HG02588 (cell line): ENCODE data around the gene UNC5A.

ENCODE experiments used
- ATAC-seq: cut with Tn5 transposase; IDR thresholded peaks from one replicate; pipeline ENCODE4 v1.9.1; 2021; ENCODE audit warnings: mild to moderate bottlenecking, moderate library complexity; ENCODE audit not compliant: unreplicated experiment

The UNC5A gene

DNA sequence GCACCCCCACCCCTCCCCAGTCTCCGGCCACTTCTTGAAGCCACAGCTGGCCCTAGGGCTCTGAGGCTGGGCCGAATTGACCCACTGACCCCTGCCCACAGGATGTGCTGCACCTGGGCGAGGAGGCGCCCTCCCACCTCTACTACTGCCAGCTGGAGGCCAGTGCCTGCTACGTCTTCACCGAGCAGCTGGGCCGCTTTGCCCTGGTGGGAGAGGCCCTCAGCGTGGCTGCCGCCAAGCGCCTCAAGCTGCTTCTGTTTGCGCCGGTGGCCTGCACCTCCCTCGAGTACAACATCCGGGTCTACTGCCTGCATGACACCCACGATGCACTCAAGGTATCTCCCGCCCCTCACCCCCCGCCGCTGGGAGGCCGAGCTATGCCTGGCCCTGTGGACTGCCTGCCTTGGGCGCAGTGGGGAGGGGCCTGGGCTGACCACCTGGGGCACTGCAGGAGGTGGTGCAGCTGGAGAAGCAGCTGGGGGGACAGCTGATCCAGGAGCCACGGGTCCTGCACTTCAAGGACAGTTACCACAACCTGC lies 67.5 kb downstream of the UNC5A start:
- ATAC-seq, result no peak

DNA sequence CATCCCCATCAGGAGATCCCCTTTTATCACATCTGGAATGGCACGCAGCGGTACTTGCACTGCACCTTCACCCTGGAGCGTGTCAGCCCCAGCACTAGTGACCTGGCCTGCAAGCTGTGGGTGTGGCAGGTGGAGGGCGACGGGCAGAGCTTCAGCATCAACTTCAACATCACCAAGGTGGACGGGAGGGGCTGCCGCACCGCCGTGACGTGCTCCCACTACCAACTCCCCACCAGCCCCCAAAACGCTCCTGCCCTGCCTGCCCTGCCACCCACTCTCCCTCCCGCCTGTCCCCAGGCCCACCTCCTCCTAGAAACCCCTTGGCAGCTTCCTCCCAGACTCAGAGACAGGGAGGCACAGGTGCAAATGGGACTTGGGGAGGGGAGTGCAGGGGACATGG lies 68.1 kb downstream of the UNC5A start:
- no peak for ATAC-seq

DNA sequence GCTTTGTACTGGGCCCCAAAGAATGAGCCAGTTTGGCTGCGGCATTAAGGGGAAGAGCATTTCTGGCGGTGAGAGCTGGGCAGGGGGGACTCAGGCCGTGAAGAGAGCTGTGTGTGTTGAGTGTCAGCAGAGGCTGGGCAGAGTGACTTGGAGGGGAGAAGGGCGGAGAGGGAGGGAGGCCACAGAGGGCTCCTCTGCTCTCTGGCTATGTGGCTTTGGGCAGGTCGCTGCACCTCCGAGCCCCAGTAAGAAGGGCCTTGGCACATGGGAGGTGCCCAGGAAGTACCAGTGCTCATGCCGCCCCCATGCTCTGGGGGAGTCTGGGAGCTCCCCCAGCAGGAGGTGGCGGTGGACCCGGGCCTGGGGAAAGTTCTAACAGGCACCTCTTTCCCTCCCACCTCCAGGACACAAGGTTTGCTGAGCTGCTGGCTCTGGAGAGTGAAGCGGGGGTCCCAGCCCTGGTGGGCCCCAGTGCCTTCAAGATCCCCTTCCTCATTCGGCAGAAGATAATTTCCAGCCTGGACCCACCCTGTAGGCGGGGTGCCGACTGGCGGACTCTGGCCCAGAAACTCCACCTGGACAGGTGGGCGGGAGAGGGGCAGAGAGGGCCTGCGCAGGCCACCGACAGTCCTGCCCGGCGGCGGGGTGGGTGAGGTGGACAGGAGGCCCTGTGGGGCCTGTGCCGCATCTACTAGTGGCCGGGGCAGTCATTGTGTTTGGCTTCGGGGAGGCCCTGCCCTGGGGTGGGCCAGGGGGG lies 68.7 kb downstream of the UNC5A start:
- ATAC-seq, result no peak

DNA sequence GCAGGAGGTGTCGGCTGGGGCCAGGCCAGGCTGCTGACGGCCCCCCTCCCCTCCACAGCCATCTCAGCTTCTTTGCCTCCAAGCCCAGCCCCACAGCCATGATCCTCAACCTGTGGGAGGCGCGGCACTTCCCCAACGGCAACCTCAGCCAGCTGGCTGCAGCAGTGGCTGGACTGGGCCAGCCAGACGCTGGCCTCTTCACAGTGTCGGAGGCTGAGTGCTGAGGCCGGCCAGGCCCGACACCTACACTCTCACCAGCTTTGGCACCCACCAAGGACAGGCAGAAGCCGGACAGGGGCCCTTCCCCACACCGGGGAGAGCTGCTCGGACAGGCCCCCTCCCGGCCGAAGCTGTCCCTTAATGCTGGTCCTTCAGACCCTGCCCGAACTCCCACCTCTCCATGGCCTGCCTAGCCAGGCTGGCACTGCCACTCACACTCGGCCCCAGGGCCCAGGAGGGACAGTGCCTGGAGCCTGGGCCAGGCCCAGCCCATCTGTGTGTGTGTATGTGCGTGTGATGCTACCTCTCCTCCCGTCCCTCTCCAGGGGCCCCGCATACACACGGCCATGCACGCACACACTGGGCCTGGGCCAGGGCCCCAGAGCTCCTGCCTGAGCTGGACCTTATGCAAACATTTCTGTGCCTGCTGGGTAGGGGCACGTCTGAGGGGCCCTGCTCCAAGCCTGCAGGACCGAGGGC lies 69.5 kb downstream of the UNC5A start:
- ATAC-seq, result no peak

DNA sequence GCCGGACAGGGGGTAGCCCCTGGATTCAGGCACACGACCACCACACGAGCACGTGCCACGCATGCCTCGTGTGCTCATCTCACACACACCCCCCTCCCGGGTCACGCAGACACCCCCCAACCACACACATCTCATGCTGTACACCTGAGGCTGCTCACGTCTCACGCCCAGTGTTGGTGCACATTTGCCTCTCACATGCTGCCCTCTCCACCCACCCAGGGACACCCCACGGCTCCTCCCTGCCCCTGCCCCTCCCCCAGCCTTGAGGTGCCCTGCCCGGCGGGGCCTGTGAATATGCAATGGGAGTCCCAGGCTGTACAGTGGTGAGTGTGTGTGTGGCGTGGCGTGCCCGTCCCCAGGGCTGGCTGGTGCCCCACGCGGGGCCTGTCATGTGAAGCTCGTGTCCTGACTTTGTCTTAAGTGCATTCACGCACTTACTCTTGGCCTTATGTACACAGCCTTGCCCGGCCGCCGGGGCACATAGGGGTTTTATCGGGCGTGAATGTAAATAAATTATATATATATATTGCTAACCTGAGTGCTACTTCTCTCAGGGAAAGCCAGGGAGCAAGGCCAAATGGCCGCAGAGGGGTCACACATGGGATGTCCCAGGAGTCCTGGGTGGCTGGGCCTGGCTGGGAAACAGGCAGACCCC lies 70.1 kb downstream of the UNC5A start:
- ATAC-seq, result no peak

DNA sequence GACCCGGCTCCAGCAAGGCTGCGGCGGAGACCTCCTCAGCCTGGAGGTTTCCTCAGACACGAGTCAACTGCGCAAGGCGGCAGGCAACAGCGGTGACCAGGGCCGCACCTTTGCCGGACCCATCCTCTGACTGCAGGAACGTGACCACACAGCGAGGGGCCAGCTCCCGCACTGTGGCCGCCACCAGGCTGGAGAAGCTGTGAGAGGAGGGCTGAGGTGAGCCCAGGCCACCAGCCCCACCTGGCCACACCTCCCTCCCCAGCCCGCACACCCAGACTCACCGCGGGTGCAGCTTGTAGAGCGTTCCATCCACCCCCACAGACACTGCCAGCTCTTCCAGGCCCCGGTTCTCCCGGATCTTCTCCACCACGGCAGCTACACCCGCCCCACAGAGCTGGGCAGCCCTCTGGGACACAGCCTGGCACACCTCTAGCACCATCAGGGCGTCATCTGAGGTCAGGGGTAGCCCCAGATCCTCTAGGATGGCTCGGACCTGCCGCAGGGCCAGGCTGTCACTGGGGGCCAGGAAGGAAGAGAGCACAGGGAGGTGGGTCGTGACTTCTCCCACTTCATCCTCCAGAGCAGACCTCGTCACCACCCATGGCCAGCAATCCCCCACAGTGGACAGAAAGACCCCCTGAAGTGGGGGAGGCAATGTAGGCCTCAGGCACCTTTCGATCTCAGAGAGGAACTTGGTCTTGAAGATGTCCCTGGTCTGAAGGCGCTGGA lies 70.8 kb downstream of the UNC5A start:
- ATAC-seq, result no peak

DNA sequence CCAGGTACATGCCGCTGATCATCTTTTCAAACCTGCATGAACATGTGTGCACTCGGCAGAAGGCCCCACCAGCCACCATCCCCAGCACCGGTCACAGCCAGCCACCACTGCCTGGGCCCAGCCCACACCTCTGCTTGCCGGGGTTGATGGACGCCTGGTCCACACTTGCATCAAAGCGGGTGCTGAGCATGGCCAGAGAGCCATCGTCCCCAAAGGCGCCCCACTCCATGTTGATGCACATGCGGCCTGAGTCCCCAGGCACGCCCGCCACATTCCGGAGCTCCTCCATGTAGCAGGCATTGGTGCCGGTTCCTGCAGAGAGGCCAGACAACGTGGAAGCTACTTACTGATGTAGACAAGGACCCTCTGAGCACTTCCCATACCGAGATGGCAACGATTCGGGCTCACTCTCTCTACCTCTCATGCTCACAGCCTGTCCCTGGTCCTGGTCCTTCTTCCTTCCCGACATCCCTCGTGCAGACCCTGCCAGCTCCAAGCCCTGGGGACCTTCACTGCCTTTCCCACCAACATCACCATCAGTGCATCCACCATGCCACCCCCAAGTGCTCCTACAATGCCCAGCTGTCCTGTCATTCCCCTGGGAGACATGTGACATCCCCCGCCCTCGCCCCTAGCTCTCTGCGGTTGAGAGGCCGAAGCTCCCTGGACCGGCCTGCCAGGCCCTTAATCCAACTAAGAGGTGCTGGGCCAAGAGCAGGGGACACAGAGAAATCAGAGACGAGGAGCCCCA lies 71.6 kb downstream of the UNC5A start:
- ATAC-seq, result no peak

DNA sequence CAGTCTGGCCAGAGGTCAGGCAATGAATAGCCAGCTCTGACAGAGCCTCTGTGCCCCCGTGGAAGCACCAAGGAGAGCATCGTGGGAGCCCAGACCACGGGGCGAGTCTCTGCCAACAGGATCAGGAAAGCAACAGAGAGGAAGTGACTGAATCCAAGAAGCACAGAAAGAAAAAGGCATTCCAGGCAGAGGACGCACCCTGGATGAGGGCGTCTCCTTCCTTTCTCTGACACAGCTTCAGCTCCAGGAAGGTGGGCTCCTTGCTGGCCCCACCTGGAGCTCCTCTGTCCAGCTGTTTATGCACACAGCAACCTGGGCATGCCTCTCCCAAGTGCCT lies 72.2 kb downstream of the UNC5A start:
- ATAC-seq, result no peak

DNA sequence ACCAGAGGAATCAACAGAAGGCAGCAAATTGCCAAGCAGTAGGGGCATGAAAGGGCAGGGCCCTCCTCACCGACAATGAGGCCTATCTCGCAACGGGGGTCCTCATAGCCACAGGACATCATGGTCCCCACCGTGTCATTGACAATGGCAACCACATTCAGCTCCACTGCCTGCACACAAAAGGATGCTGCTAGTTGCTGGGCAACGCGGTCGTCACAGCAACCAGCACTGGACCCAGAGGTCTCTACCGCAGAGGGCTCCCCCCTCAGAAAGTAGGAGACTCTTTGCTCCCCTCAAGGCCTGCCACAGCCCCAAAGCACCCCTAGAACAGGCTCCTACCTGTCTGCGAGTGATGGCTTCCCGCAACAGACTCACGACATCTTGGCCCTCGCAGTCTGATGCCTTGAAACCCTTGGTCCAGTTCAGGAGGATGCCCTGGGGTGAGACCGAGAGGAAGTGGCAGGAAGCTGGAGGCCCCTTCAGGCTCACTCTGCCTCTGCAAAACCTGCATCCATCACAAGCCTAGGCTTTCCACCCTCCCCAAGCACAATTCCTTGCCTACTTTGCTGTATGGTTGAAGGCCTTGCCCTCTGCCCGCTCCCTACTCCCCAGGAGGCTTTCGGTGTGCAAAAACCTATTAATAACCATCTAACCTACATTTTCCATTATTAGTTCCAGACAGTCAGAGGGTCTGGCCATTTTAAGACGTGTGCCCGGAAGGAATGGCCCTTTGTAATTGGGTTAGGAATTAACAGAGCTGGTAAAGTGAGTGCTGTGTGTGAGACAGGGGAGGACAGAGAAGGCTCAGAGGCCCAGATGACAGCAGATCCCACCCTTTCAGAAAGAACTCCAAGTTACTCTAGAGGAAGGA lies 73.6 kb downstream of the UNC5A start:
- ATAC-seq, result no peak

DNA sequence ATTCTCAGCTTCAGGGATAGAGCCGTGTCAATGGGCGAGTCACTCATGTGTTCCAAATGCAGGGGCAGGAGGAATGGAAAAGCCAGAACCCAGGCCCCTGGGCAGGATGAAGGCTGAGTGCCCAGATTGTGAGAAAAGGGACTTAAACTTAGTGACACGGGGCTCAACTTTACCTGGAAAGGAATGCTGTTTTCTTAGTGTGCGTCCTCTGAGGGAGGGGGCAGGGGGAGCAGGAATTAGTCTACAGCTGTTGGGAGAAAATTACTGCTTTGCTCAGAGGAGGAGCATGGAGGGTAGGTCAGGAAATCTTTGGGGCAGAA lies 74.2 kb downstream of the UNC5A start:
- no peak for ATAC-seq

DNA sequence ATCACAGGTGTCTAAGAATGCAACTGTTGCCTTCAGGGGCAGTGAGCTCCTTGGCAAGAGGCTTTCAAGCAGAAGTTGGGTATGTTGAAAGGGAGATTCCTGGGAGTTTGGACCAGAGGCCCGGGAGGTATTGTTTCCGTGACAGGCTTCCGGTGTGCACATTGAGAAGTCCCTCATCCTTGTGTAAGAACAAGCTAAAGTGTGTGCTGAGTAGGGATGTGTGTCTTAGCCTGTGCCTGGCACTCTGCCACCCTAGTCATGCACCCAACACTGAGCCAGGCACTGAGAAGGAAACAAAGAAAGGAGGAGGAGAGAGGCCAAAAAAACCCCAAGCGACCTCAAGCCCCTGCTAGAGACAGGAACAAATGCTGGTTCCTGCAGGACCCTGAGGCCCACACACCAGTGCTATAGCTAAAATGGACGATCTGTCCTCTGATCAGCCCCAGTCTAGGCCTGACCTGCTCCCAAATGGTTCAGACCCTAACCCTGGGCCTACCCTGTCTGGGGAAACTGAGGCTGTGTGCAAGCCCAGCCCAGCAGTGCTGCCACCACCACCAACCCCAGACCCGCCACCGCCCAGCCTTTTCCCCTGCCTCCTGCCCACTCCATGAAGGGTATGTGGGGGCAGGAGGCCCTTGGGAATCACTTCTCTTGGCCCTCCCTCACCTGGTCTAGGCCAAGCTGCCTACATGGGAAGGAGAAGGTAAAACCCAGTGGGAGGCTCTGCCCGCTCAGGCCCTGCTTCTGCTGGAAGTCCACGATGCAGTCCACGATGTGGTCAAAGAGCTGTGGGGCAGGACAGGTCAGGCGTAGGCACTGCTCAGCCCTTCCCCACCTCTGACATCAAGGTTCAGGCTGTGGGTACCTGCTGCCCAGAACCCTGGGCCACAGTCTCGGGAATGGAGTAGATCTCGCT lies 76.2 kb downstream of the UNC5A start:
- ATAC-seq, result no peak

DNA sequence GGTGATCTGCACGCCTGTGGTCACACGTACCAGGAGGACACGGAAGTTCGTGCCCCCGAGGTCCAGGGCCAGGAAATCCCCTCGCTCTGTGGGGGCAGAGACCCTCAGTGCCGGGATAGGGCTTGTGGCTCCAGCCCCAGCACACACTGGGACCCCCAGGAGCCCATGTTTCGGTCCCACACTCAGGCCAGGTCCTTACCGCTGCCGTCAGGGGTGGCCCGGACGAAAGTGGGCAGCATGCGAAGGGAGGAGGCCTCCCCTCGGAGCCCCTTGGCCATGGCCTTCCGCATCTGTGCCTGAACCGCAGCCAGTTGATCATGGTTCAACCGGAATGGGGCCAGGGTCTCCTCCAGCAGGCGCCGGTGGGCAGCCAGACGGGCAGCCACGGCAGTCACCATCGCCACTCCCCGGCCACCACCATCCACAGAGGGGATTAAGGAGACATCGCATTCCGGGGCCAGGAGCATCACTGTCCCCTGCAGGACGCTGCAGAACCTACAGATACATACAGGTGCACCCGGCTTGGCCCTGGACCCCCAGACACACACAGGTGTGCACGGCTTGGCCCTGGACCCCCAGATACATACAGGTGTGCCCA lies 77.0 kb downstream of the UNC5A start:
- ATAC-seq, result no peak

DNA sequence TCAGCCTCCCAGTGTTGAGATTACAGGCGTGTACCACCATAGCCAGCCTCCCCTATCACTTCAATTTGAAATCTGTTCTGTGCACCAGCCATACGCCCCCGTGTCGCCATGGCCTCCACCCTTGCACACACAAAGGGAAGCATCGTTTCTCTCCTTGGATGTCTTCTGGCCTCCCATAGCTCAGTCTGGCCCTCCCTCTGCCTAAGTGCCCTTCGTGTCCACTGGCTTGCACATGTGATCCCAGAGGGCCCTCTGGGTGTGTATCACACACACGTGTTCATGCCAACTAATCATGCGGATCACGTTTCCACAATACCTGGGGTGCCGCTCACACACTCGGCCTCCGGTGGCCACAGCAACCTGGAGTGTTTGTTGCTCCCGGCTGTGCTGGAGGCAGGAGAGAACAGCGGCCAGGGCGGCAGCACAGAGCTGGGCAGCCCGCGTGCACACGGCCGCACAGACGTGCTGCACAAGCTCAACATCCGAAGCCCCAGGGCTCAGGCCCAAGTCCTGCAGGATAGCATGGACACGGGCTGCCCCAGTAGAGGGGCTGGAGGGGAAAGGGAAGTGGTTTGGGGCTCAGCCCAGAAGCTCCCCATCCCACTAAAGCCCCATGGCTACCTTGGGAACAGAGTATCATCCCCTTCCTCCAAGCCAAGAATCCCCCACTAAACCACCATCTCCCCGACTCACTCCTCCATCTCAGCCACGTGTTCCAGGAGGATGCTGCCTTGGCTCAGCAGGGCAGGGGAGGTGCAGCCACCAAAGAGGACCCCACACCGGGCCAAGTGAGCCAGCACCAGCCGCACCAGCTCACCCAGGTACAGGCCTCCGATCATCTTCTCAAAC lies 77.9 kb downstream of the UNC5A start:
- no peak for ATAC-seq

DNA sequence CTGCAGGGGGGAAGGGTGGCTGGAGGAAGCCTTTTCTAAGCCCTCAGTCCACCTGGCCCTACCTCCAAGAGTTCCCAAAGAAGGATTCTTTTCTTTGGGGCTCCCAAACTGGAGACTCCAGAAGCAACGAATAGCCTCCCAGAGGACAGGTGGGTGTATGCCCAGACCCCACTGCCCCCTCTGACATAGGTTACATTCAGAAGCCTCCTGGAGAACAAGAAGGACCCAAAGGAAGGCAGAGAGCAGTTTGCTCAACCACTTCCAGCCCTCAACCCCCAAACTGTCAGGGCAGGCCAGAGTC lies 78.5 kb downstream of the UNC5A start:
- no peak for ATAC-seq

DNA sequence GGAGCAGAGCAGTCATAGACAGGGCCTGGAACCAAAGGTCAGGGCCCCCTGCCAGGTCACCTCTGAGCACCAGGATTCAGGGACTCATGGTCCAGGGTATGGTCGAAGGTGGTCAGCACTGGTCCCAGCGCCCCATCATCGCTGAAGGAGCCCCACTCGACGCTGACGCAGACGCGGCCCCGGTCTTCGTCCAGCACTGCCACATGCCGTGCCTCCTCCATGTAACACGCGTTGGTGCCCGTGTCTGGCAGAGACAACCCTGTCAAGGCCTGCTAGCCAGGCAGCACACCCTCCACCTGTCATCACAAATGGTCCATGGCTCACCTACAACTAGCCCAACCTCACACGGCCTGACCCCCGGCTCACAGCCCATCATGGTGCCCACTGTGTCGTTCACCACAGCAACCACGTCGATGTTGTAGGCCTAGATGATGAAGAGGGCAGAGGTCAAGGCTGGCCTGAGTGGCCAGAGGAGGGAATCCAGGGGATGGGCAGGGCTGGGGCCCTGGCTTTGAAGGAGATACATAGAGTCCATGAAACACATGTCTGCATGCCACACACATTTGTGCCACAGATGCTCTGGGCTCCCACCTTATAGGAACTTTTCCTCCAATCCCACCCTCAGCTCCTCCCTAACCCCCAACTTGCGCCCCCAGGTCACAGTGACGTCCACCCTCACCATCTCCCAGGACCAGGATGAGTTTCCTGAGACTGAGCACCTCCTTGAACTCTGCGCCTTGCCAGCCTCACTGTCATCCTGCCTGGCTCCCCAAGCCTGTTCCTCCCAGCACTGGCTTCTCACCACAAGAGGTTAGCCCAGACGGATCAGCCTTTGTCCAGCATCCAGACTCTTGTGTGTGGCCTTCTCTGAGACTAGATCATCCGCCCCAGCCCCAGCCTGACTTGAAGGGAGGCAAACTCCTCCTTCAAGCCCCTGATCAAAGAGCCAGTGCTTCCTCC lies 79.2 kb downstream of the UNC5A start:
- ATAC-seq, result no peak
